MM.1S (cell line): ENCODE measurements around the gene STK10.

Experiments used
- DNase-seq: peaks from one replicate; pipeline ENCODE4 v3.0.0-alpha.2; 2015
- H2AFZ ChIP-seq: fragments of 300-600 bp; sonication (generic); 2 replicates; pipeline ENCODE4 v1.6.0; 2016; ENCODE audit warnings: antibody characterized with exemption, low read length
- H3F3A ChIP-seq: fragments of 300-600 bp; sonication (generic); 2 replicates; pipeline ENCODE4 v1.6.1; 2016; ENCODE audit warnings: mild to moderate bottlenecking, antibody characterized with exemption, low read length, moderate library complexity, mixed read lengths; ENCODE audit not compliant: insufficient read depth
- H3K27ac ChIP-seq: fragments of 300-600 bp; sonication (generic); 2 replicates; pipeline ENCODE4 v1.5.1; 2016; ENCODE audit warnings: mild to moderate bottlenecking, low read length
- H3K27me3 ChIP-seq: fragments of 300-600 bp; sonication (generic); replicated peaks from 2 replicates; pipeline ENCODE4 v1.6.0; 2016; ENCODE audit warnings: low read length; ENCODE audit not compliant: insufficient read depth
- H3K36me3 ChIP-seq: fragments of 300-600 bp; sonication (generic); replicated peaks from 2 replicates; pipeline ENCODE4 v1.6.1; 2016; ENCODE audit warnings: mild to moderate bottlenecking, low read length, mixed read lengths; ENCODE audit not compliant: insufficient read depth
- H3K4me1 ChIP-seq: fragments of 300-600 bp; sonication (generic); 2 replicates; pipeline ENCODE4 v1.6.1; 2016; ENCODE audit warnings: low read length, mixed read lengths
- H3K4me2 ChIP-seq: fragments of 300-600 bp; sonication (generic); 2 replicates; pipeline ENCODE4 v1.6.0; 2016; ENCODE audit warnings: low read depth, low read length
- H3K4me3 ChIP-seq: fragments of 300-600 bp; sonication (generic); 2 replicates; pipeline ENCODE4 v1.5.1; 2016; ENCODE audit warnings: low read length, mixed read lengths
- H3K79me2 ChIP-seq: fragments of 300-600 bp; sonication (generic); 2 replicates; pipeline ENCODE4 v1.6.1; 2016; ENCODE audit warnings: mixed run types, low read length, mixed read lengths
- H3K9ac ChIP-seq: fragments of 300-600 bp; sonication (generic); 2 replicates; pipeline ENCODE4 v1.6.1; 2016; ENCODE audit warnings: low read length, mixed read lengths
- H3K9me2 ChIP-seq: fragments of 300-600 bp; sonication (generic); replicated peaks from 2 replicates; pipeline ENCODE4 v1.6.1; 2016; ENCODE audit warnings: mild to moderate bottlenecking, low read length, mixed read lengths; ENCODE audit not compliant: insufficient read depth
- H3K9me3 ChIP-seq: fragments of 300-600 bp; sonication (generic); replicated peaks from 2 replicates; pipeline ENCODE4 v1.6.1; 2016; ENCODE audit warnings: mild to moderate bottlenecking, low read length, mixed read lengths; ENCODE audit not compliant: insufficient read depth
- H4K20me1 ChIP-seq: fragments of 300-600 bp; sonication (generic); 2 replicates; pipeline ENCODE4 v1.6.1; 2016; ENCODE audit warnings: mild to moderate bottlenecking, low read length, moderate library complexity, mixed read lengths; ENCODE audit not compliant: insufficient read depth
- EZH2 ChIP-seq: fragments of 300-600 bp; sonication (generic); optimal IDR thresholded peaks from 2 replicates; pipeline ENCODE3; 2017; ENCODE audit warnings: low read depth, mild to moderate bottlenecking, antibody characterized with exemption, low read length, mixed read lengths
- EZH2phosphoT487 ChIP-seq: fragments of 300-600 bp; sonication (generic); IDR thresholded peaks from 2 replicates; pipeline ENCODE4 v1.6.1; 2018; ENCODE audit warnings: antibody characterized with exemption, low read length
- TF ChIP-seq, protein P1 (sequence below): fragments of 300-600 bp; sonication (generic); IDR thresholded peaks from 2 replicates; pipeline ENCODE4 v1.5.1; 2016; ENCODE audit warnings: antibody characterized with exemption, low read length, mixed read lengths

STK10 gene

DNA sequence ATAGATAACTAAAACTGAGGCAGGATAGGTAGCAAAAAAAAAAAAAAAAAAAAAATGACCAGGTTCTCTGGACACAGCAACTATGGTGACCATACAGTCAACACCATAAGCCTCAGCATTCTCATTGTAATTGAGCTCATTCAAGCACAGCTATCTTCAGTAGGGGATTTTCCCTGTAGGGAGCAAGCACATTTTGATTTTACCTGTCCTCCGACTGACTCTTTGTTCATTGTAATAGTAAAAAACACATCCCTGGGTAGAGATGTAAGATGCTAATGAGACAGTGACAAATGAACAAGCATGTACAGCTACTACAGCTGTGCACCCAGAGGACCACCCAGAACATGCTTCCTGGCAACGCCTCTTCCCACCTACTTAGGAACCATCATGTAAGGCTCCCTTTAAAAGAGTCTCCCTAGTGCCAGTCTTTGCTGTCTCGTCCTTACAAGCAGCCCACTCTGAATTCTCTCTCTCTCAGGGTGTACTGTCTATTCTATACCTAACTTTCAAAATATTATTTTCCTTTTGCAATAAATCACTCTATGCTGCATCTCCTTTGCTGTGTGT, 116.6 kb downstream of the STK10 start:
- Histone ChIP-seq H3K79me2 (no peaks in the 10 kb centered on the region), H3K9ac (no peak overlapping the region), H3K4me1 (peaks cover 13% of the 10 kb centered on the region), H3K4me2 (no peak overlapping the region), H3K27me3 (no peaks in the 10 kb centered on the region), H4K20me1 (peaks cover 5% of the 10 kb centered on the region), H2AFZ (no peak overlapping the region), H3K27ac (no peak overlapping the region), H3F3A (peaks cover 27% of the 10 kb centered on the region), H3K9me2 (no peaks in the 10 kb centered on the region), H3K4me3 (no peak overlapping the region), H3K9me3 (no peaks in the 10 kb centered on the region), H3K36me3 (no peaks in the 10 kb centered on the region)
- no peak for TF ChIP-seq EZH2phosphoT487
- TF ChIP-seq, protein P1, sequence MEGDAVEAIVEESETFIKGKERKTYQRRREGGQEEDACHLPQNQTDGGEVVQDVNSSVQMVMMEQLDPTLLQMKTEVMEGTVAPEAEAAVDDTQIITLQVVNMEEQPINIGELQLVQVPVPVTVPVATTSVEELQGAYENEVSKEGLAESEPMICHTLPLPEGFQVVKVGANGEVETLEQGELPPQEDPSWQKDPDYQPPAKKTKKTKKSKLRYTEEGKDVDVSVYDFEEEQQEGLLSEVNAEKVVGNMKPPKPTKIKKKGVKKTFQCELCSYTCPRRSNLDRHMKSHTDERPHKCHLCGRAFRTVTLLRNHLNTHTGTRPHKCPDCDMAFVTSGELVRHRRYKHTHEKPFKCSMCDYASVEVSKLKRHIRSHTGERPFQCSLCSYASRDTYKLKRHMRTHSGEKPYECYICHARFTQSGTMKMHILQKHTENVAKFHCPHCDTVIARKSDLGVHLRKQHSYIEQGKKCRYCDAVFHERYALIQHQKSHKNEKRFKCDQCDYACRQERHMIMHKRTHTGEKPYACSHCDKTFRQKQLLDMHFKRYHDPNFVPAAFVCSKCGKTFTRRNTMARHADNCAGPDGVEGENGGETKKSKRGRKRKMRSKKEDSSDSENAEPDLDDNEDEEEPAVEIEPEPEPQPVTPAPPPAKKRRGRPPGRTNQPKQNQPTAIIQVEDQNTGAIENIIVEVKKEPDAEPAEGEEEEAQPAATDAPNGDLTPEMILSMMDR: no peak
- TF ChIP-seq EZH2: no peak
- no peak for DNase-seq

DNA sequence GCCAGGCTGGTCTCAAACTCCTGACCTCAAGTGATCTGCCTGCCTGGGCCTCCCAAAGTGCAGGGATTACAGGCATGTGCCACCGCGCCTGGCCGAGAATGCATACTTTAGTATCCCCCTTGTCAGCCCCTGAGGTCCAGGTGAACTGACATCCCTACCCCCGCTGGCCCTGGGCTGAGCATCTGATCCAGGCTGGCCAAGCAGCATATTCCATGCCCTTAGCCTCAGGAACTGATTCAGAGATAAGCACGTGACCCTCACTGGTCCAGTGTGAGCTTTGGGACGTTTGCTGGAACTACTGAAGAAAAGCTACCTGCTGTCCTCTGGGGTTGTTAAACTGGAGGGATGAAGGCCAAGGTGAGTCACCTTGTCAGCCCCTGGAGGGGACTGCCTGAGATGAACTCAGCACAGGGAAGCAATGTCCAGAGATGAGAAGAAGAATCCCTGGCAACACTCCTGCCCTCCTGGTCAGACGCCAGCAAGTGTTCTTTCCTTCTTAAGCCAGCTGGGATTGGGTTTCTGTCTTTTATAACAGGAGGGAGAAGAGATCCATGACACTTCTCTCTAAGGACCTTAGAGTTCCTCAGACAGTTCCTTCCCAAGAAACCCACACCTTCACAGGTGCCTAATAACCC, 122.5 kb downstream of the STK10 start:
- H3K9me3 ChIP-seq: no peaks in the 10 kb centered on the region
- no peak overlapping the region for H3K9ac ChIP-seq
- H2AFZ ChIP-seq: no peak overlapping the region
- no peaks in the 10 kb centered on the region for H3K9me2 ChIP-seq
- no peaks in the 10 kb centered on the region for H3K27me3 ChIP-seq
- H3K36me3 ChIP-seq: no peaks in the 10 kb centered on the region
- peaks cover 15% of the 10 kb centered on the region for H4K20me1 ChIP-seq
- no peak overlapping the region for H3K27ac ChIP-seq
- H3K4me2 ChIP-seq: peak overlapping the region; percentile 54; the same call in 1 of the 2 replicates
- TF ChIP-seq, protein P1: no peak
- TF ChIP-seq EZH2phosphoT487 (no peak), EZH2 (no peak)
- peaks cover 32% of the 10 kb centered on the region for H3F3A ChIP-seq
- no peak for DNase-seq
- H3K79me2 ChIP-seq: no peaks in the 10 kb centered on the region
- no peak overlapping the region for H3K4me3 ChIP-seq
- H3K4me1 ChIP-seq: peaks cover 23% of the 10 kb centered on the region

DNA sequence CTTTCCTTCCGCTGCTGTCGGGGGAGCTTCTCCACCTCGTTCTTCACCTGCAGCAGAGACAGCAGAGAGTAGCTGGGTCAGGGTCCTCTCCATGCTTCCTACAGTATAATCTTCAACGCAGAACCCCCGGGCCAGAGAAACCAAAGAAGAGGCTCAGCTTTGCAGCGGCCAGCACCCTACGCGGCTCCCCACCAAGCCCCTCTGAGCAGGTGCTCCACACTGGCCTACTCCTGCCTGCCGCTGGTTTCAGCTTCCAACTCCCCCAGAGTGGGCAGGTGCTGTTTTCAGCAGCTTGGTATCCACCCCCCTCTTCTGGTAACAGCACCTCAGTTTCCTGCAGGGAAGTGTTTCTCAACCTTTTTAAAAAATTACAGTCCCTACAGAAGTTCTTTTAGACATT, 123.3 kb downstream of the STK10 start:
- no peaks in the 10 kb centered on the region for H3K36me3 ChIP-seq
- H3K27me3 ChIP-seq: no peaks in the 10 kb centered on the region
- no peak overlapping the region for H2AFZ ChIP-seq
- H3F3A ChIP-seq: peaks cover 32% of the 10 kb centered on the region
- TF ChIP-seq EZH2phosphoT487 (no peak), EZH2 (no peak)
- TF ChIP-seq, protein P1: no peak
- no peaks in the 10 kb centered on the region for H3K79me2 ChIP-seq
- no peak overlapping the region for H3K9ac ChIP-seq
- no peaks in the 10 kb centered on the region for H3K9me3 ChIP-seq
- peaks cover 15% of the 10 kb centered on the region for H4K20me1 ChIP-seq
- no peak for DNase-seq
- H3K4me3 ChIP-seq: no peak overlapping the region
- no peak overlapping the region for H3K4me2 ChIP-seq
- peaks cover 23% of the 10 kb centered on the region for H3K4me1 ChIP-seq
- H3K9me2 ChIP-seq: no peaks in the 10 kb centered on the region
- no peak overlapping the region for H3K27ac ChIP-seq
